Lung (tissue), 12 donors: Measurements from ENCODE around the gene PEPD. TPM values are rescaled to one million over a fixed set of nuclear protein-coding genes. Genes with fewer than 3 reads are reported as not detected.

ENCODE experiments used
- ATAC-seq: fragments of 200-7000 bp; cut with Tn5 transposase; one replicate; pipeline ENCODE4 v1.9.1; 2020; ENCODE audit warnings: moderate number of reproducible peaks; ENCODE audit not compliant: insufficient read depth, low FRiP score
- DNase-seq, 3 donors: peaks; one replicate each; pipeline ENCODE4 v3.0.0-alpha.2; 2013 to 2017
- H3K27ac ChIP-seq, 2 donors: one replicate each; pipeline ENCODE4 v1.5.1; 2013; ENCODE audit warnings: mild to moderate bottlenecking in 2 of 2, moderate library complexity in 2 of 2, control low read depth in 1 of 2, inconsistent platforms in 1 of 2, low read depth in 1 of 2, low read length in 1 of 2
- H3K27me3 ChIP-seq, 3 donors: one replicate each; pipeline ENCODE4 v1.5.1; 2013; ENCODE audit warnings: low read length in 2 of 3; ENCODE audit not compliant: control insufficient read depth in 3 of 3, insufficient read depth in 3 of 3
- H3K36me3 ChIP-seq, 4 donors: one replicate each; pipeline ENCODE4 v1.5.1; 2013; ENCODE audit warnings: low read length in 4 of 4, mild to moderate bottlenecking in 1 of 4, moderate library complexity in 1 of 4; ENCODE audit not compliant: control insufficient read depth in 4 of 4, insufficient read depth in 4 of 4
- H3K4me1 ChIP-seq, 5 donors: one replicate each; pipeline ENCODE4 v1.5.1; 2013; ENCODE audit warnings: low read length in 5 of 5, mild to moderate bottlenecking in 2 of 5, moderate library complexity in 1 of 5; ENCODE audit not compliant: control insufficient read depth in 5 of 5, insufficient read depth in 5 of 5
- H3K4me3 ChIP-seq: one replicate; pipeline ENCODE4 v1.5.1; 2013; ENCODE audit warnings: mild to moderate bottlenecking, control low read depth, moderate library complexity
- H3K9ac ChIP-seq, 2 donors: one replicate each; pipeline ENCODE4 v1.5.1; 2013; ENCODE audit warnings: low read length in 2 of 2, control low read depth in 1 of 2; ENCODE audit not compliant: insufficient read depth in 1 of 2
- H3K9me3 ChIP-seq, 4 donors: one replicate each; pipeline ENCODE4 v1.5.1; 2013; ENCODE audit warnings: low read length in 3 of 4, mild to moderate bottlenecking in 1 of 4, moderate library complexity in 1 of 4; ENCODE audit not compliant: control insufficient read depth in 4 of 4, insufficient read depth in 3 of 4
- WGBS, 2 donors: extraction: QIAGEN DNeasy Blood & Tissue Kit; methylation state at CpG; one replicate each; pipeline ENCODE4 v1.1.7; 2013; 5-methylcytosine and 5-hydroxymethylcytosine counted together
- polyA plus RNA-seq, 2 donors: library from polyadenylated mRNA; stranded (reverse); fragments of 200-250 nt; gene quantifications; one replicate each; pipeline ENCODE4 v1.2.1, GENCODE V29; 2013
- total RNA-seq, 2 donors: library from RNA; depleted of rRNA in 1 of 2; stranded (reverse); fragments of >200 nt in 1 of 2; gene quantifications; one replicate each; pipeline ENCODE4 v1.2.1, GENCODE V29; 2014 to 2021
- TF ChIP-seq, protein P1 (sequence below): IDR thresholded peaks from 2 replicates; pipeline ENCODE4 v1.5.1; 2012; ENCODE audit warnings: mild to moderate bottlenecking; ENCODE audit errors: control extremely low read depth, extremely low read depth
- donor health status: control.
- donor health status: control.
- donor health status: Bipolar disorder and iron deficiency.
- donor health status: healthy.
- donor health status: DM: yes; HTN: yes; CAD: no.

Gene PEPD
- total and polyA plus RNA-seq, 4 donors: 29.6 to 88.2 (median 73.4) TPM

DNA sequence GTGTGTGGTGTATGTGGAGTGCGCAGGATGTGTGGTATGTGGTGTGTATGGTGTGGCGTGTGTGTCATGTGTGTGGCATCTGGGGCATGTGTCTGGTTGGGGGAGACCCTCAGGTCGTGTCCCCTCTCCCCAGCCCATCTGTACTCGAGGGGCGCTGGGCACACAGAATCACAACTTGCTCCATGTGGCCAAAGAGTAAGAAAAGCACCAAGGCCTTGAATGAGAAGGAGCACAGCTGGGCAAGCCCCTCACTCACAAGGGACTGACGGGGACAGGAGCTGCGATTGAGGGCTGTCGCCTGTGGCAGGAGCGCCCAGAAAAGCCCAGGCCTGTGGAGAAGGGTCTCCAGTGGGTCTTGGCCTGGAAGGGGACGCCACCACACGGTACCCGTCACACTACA, 62.8 kb downstream of the PEPD start:
- TF ChIP-seq, protein P1, sequence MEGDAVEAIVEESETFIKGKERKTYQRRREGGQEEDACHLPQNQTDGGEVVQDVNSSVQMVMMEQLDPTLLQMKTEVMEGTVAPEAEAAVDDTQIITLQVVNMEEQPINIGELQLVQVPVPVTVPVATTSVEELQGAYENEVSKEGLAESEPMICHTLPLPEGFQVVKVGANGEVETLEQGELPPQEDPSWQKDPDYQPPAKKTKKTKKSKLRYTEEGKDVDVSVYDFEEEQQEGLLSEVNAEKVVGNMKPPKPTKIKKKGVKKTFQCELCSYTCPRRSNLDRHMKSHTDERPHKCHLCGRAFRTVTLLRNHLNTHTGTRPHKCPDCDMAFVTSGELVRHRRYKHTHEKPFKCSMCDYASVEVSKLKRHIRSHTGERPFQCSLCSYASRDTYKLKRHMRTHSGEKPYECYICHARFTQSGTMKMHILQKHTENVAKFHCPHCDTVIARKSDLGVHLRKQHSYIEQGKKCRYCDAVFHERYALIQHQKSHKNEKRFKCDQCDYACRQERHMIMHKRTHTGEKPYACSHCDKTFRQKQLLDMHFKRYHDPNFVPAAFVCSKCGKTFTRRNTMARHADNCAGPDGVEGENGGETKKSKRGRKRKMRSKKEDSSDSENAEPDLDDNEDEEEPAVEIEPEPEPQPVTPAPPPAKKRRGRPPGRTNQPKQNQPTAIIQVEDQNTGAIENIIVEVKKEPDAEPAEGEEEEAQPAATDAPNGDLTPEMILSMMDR: no peak
- Histone ChIP-seq H3K4me3 (no peak overlapping the region), H3K9ac (no peak overlapping the region), H3K27me3 (no peaks in the 10 kb centered on the region), H3K27ac (no peak overlapping the region), H3K4me1 (no peaks in the 10 kb centered on the region), H3K36me3 (peaks cover 0 to 29% (median 0%) of the 10 kb centered on the region in 4 donors), H3K9me3 (no peaks in the 10 kb centered on the region)
- DNase-seq: no peak
- WGBS, 2 donors: 90 to 94% methylated on average over 12 of the region's 12 CpGs
- ATAC-seq: no peak

DNA sequence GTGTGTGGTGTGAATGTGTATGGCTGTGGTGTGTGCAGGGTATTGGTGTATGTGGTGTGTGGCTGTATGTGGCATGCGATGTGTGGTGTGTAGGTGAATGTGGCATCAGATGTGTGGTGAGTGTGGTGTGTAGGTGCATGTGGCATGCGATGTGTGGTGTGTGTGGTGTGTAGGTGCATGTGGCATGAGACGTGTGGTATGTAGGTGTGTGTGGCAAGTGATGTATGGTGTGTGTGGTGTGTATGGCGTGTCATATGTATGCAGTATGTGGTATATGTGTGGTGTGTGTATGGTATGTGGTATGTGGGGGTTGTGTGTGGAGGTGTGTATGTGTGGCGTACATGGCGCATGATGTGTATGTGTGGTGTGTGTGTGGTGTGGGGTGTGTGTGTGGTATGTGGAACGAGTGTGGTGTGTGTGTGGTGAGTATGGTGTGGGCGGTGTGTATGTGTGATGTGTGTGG, 63.4 kb downstream of the PEPD start:
- Histone ChIP-seq H3K9me3 (no peaks in the 10 kb centered on the region), H3K4me3 (no peak overlapping the region), H3K36me3 (peaks cover 0 to 27% (median 0%) of the 10 kb centered on the region in 4 donors), H3K27ac (no peak overlapping the region), H3K9ac (no peak overlapping the region), H3K27me3 (no peaks in the 10 kb centered on the region), H3K4me1 (no peaks in the 10 kb centered on the region)
- no peak for DNase-seq
- TF ChIP-seq, protein P1: no peak
- WGBS, 2 donors: 98% methylated on average over 7 to 8 of the region's 8 CpGs
- no peak for ATAC-seq

DNA sequence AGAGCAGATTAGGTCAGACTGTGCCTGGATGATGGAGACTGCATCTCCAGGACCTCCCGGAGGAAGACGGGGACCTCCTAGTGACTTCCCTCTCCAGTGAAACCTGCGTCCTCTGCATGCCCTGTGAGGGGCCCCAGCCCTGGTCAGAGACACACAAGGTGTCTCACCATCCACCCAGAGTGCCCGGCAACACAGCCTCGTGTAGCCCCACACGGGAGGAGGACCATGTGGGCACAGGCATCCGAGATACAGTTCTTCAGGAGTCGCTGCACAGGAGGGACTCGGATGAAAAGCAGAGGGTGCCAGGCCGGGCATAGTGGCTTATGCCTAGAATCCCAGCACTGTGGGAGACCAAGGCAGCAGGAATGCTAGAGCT, 64.8 kb downstream of the PEPD start:
- no peak for DNase-seq
- TF ChIP-seq, protein P1: no peak
- ATAC-seq: no peak
- no peak overlapping the region for H3K27ac ChIP-seq
- no peaks in the 10 kb centered on the region for H3K27me3 ChIP-seq
- H3K9me3 ChIP-seq: no peaks in the 10 kb centered on the region
- peaks cover 0 to 20% (median 0%) of the 10 kb centered on the region in 4 donors for H3K36me3 ChIP-seq
- no peak overlapping the region for H3K4me3 ChIP-seq
- no peaks in the 10 kb centered on the region for H3K4me1 ChIP-seq
- no peak overlapping the region for H3K9ac ChIP-seq
- 88 to 92% methylated on average over 10 of the region's 10 CpGs for WGBS, 2 donors
